GM21367 (cell line): ENCODE results near the gene FBXL14.
A peak's percentile ranks its signal among the peaks of the same experiment; 100 is the strongest.

Experiments
- ATAC-seq: cut with Tn5 transposase; IDR thresholded peaks from one replicate; pipeline ENCODE4 v1.9.1; 2021; ENCODE audit not compliant: unreplicated experiment

Gene FBXL14

GRCh38 chr12:1594261-1595025 is at the start of gene FBXL14:
Gene FBXL14, minus strand, starts transcription at chr12:1594581. Its CDS starts 515 bp downstream, at chr12:1594066.
- peak; percentile 44 for ATAC-seq

GRCh38 chr12:1643905-1644533 is 49.6 kb upstream of the FBXL14 start:
- no peak for ATAC-seq

GRCh38 chr12:1643043-1643442 is 48.7 kb upstream of the FBXL14 start:
- no peak for ATAC-seq

- no peak for ATAC-seq
These were observed 48.1 kb upstream of the FBXL14 start for GRCh38 chr12:1642513-1642912.

- ATAC-seq: no peak
These were observed 46.2 kb upstream of the FBXL14 start for GRCh38 chr12:1640328-1641234.

- ATAC-seq: no peak
These were observed 45.2 kb upstream of the FBXL14 start for GRCh38 chr12:1639538-1639937.

- ATAC-seq: no peak
These were observed 43.8 kb upstream of the FBXL14 start for GRCh38 chr12:1638203-1638602.

- ATAC-seq: no peak
These were observed 41.1 kb upstream of the FBXL14 start for GRCh38 chr12:1635301-1636095.

GRCh38 chr12:1634590-1635191 is 40.3 kb upstream of the FBXL14 start:
- no peak for ATAC-seq

GRCh38 chr12:1634149-1634548 is 39.8 kb upstream of the FBXL14 start:
- ATAC-seq: no peak

- no peak for ATAC-seq
These were observed 39.1 kb upstream of the FBXL14 start for GRCh38 chr12:1633459-1633858.

- no peak for ATAC-seq
These were observed 38.3 kb upstream of the FBXL14 start for GRCh38 chr12:1632702-1633101.

- ATAC-seq: no peak
These were observed 36.6 kb upstream of the FBXL14 start for GRCh38 chr12:1630827-1631591.

- ATAC-seq: no peak
These were observed 35.9 kb upstream of the FBXL14 start for GRCh38 chr12:1630133-1630826.

GRCh38 chr12:1629338-1630132 is 35.2 kb upstream of the FBXL14 start:
- ATAC-seq: no peak

- no peak for ATAC-seq
These were observed 34.4 kb upstream of the FBXL14 start, which contains the start of gene WNT5B for GRCh38 chr12:1628666-1629337. Gene WNT5B, plus strand, starts transcription at chr12:1629231. Its CDS starts 2,124 bp downstream, at chr12:1631355.

- no peak for ATAC-seq
These were observed 28.0 kb upstream of the FBXL14 start for GRCh38 chr12:1622406-1622805.

GRCh38 chr12:1620092-1620491 is 25.7 kb upstream of the FBXL14 start:
- no peak for ATAC-seq
